GM19023 (cell line): ENCODE measurements around the gene IGFLR1.

Experiments
- ATAC-seq: cut with Tn5 transposase; IDR thresholded peaks from one replicate; pipeline ENCODE4 v1.9.1; 2021; ENCODE audit warnings: mild to moderate bottlenecking, moderate library complexity; ENCODE audit not compliant: unreplicated experiment

The IGFLR1 gene

GRCh38 chr19:35742121-35742724 lies at the start of gene IGFLR1:
Gene IGFLR1 (minus strand): TSS chr19:35742452. CDS start chr19:35741180, 1,272 bp downstream.
- no peak for ATAC-seq

- no peak for ATAC-seq
Observed at GRCh38 chr19:35791814-35792279, 49.6 kb upstream of the IGFLR1 start.

GRCh38 chr19:35790981-35791813 lies 48.9 kb upstream of the IGFLR1 start:
- ATAC-seq: no peak

- ATAC-seq: no peak
Observed at GRCh38 chr19:35789978-35790944, 48.0 kb upstream of the IGFLR1 start.

GRCh38 chr19:35789195-35789977 lies 47.1 kb upstream of the IGFLR1 start:
- no peak for ATAC-seq

GRCh38 chr19:35788205-35788960 lies 46.1 kb upstream of the IGFLR1 start:
- ATAC-seq: no peak

- no peak for ATAC-seq
Observed at GRCh38 chr19:35787227-35787799, 45.1 kb upstream of the IGFLR1 start.

GRCh38 chr19:35786299-35787160 lies 44.3 kb upstream of the IGFLR1 start:
- no peak for ATAC-seq

- ATAC-seq: no peak
Observed at GRCh38 chr19:35785339-35785627, 43.0 kb upstream of the IGFLR1 start.

GRCh38 chr19:35784503-35785338 lies 42.5 kb upstream of the IGFLR1 start:
- ATAC-seq: no peak

GRCh38 chr19:35783469-35784434 lies 41.5 kb upstream of the IGFLR1 start:
- no peak for ATAC-seq

- no peak for ATAC-seq
Observed at GRCh38 chr19:35782589-35782988, 40.3 kb upstream of the IGFLR1 start.

- ATAC-seq: no peak
Observed at GRCh38 chr19:35781650-35782049, 39.4 kb upstream of the IGFLR1 start.

GRCh38 chr19:35780717-35781116 lies 38.5 kb upstream of the IGFLR1 start:
- no peak for ATAC-seq

- no peak for ATAC-seq
Observed at GRCh38 chr19:35780058-35780457, 37.8 kb upstream of the IGFLR1 start.

GRCh38 chr19:35779033-35779432 lies 36.8 kb upstream of the IGFLR1 start:
- ATAC-seq: no peak

GRCh38 chr19:35777961-35778360 lies 35.7 kb upstream of the IGFLR1 start:
- ATAC-seq: no peak
